ENCODE measurements around the gene RAB27A.

DNA sequence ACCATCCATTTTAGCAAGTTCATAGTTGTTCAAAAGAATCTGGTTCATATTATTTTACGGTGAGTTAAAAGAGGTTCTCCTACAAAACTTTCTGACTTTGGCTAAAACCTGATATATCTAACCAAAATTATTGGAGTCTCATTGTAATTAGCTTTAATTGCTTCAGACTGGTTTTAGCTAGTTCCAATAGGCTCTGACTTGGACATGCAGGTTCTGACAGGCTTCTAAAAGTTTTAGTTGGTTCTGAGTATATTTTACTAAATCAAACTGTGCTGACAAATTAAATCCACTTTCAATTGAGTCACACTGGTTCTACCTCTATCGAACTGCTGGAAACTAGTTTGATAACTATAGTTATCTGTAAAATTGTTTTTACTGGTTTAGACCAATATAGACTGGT lies 50.7 kb downstream of the RAB27A start:
- TF ChIP-seq POLR2A (IDR thresholded peaks at IDR 0.05; ENCODE audit: low read depth, low read length) = no peak
- TF ChIP-seq POLR2AphosphoS5 (IDR thresholded peaks at IDR 0.05; ENCODE audit: low read depth, low read length) = no peak
- no peak for TF ChIP-seq TAF1 (IDR thresholded peaks at IDR 0.05; ENCODE audit: low read depth, low read length)
- no peak for TF ChIP-seq SPI1 (IDR thresholded peaks at IDR 0.05; ENCODE audit: low read depth, low read length)
- TF ChIP-seq POU2F2 (IDR thresholded peaks at IDR 0.05; ENCODE audit: low read depth, low read length) = no peak
- no peak for TF ChIP-seq PAX5 (IDR thresholded peaks at IDR 0.05; ENCODE audit: insufficient read depth, low read length, severe bottlenecking)

Measured in GM12891 (cell line).